ENCODE measurements around the gene SLC36A1.
"Not testable (repeated sequence)": the region's sequence is repeated elsewhere in the genome, so short reads cannot be mapped to it uniquely, and the experiment has no call there.

- TF ChIP-seq CTCF (conservative IDR thresholded peaks at IDR 0.05); EZH2 (IDR thresholded peaks at IDR 0.05; ENCODE audit: low read depth): not testable (repeated sequence)
Observed at GRCh38 chr5:151508308-151508707, 60.9 kb downstream of the SLC36A1 start.
